Posterior vena cava (tissue), 2 donors: ENCODE data around the gene CFAP119. TPM values are rescaled to one million over a fixed set of nuclear protein-coding genes. Genes with fewer than 3 reads are reported as not detected.

Source experiments
- DNase-seq: peaks from one replicate; pipeline ENCODE4 v3.0.0-alpha.2; 2020; ENCODE audit warnings: low spot score
- intact Hi-C, 2 donors: fragments of 100-400 bp; cut with DNase I; formaldehyde crosslinking; loops; one replicate each; pipeline versions ENCODE4 v1.14.1 to v1.14.2; 2022 to 2023
- total RNA-seq, 2 donors: library from RNA; stranded (reverse); fragmentation: NEBNext Ultra II Directional; extraction: Animal tissue kit (Norgen Biotek cat#: 25700); gene quantifications; one replicate each; pipeline ENCODE4 v1.2.1, GENCODE V29; 2021
- donor health status: DM: yes; HTN: yes; CAD: no.
- donor health status: DM: yes; HTN: yes; CAD: no.

The CFAP119 gene
- total RNA-seq, 2 donors from 2014 or later, result 1.2 TPM

- no peak for DNase-seq
- intact Hi-C loops, result no loop called here
These were observed 21.6 kb upstream of the CFAP119 start for GRCh38 chr16:30783280-30784109.

GRCh38 chr16:30782486-30783279, 20.8 kb upstream of the CFAP119 start:
- intact Hi-C loops, result no loop called here
- DNase-seq, result no peak

- no peak for DNase-seq
- intact Hi-C loops, result no loop called here
These were observed 18.7 kb upstream of the CFAP119 start for GRCh38 chr16:30780549-30780948.

- DNase-seq, result no peak
- intact Hi-C loops, result no loop called here
These were observed 18.2 kb upstream of the CFAP119 start for GRCh38 chr16:30780021-30780420.

- no peak for DNase-seq
- intact Hi-C loops, result no loop called here
These were observed 17.7 kb upstream of the CFAP119 start for GRCh38 chr16:30779596-30779995.

- intact Hi-C loops, result no loop called here
- DNase-seq, result no peak
These were observed 16.8 kb upstream of the CFAP119 start for GRCh38 chr16:30778549-30779244.

GRCh38 chr16:30777591-30778297, 15.9 kb upstream of the CFAP119 start:
- intact Hi-C loops, result no loop called here
- DNase-seq, result no peak

- intact Hi-C loops, result no loop called here
- DNase-seq, result peak; percentile 93
These were observed 13.7 kb upstream of the CFAP119 start for GRCh38 chr16:30775392-30776188.

GRCh38 chr16:30775131-30775391, 13.2 kb upstream of the CFAP119 start:
- intact Hi-C loops, result no loop called here
- no peak for DNase-seq

GRCh38 chr16:30774367-30775130, 12.7 kb upstream of the CFAP119 start:
- intact Hi-C loops, result no loop called here
- no peak for DNase-seq

- no peak for DNase-seq
- intact Hi-C loops, result no loop called here
These were observed 12.0 kb upstream of the CFAP119 start for GRCh38 chr16:30773826-30774225.

- intact Hi-C loops, result no loop called here
- DNase-seq, result no peak
These were observed 9.9 kb upstream of the CFAP119 start for GRCh38 chr16:30771726-30772125.

- intact Hi-C loops, result no loop called here
- no peak for DNase-seq
These were observed 7.7 kb upstream of the CFAP119 start for GRCh38 chr16:30769379-30770089.

- DNase-seq, result no peak
- intact Hi-C loops, result no loop called here
These were observed 6.8 kb upstream of the CFAP119 start for GRCh38 chr16:30768583-30769181.

GRCh38 chr16:30767767-30768465, 6.1 kb upstream of the CFAP119 start:
- intact Hi-C loops, result no loop called here

GRCh38 chr16:30766933-30767284, 5.0 kb upstream of the CFAP119 start:
- DNase-seq, result no peak
- intact Hi-C loops, result no loop called here

More at GRCh38 chr16:30767767-30768465, 6.1 kb upstream of the CFAP119 start:
- no peak for DNase-seq
